K562 (cell line): Measurements from ENCODE around the gene COX7A1. TPM values are rescaled to one million over a fixed set of nuclear protein-coding genes. Genes with fewer than 3 reads are reported as not detected.
A peak's percentile ranks its signal among the peaks of the same experiment; 100 is the strongest.

Source experiments
- ATAC-seq: fragments of 200-7000 bp; cut with Tn5 transposase; 3 replicates; pipeline ENCODE4 v1.9.1; 2020; ENCODE audit warnings: moderate library complexity
- BruUV-seq: library from RNA; stranded (reverse); fragments of 400-500 nt; replicated peaks from 2 replicates; lab custom pipeline; 2021; lab: Mats Ljungman, UMichigan
- CTCF ChIA-PET: fragments of 300-600 bp; formaldehyde crosslinking; extraction: SDS; loops from one replicate; lab custom pipeline; 2021; ENCODE audit warnings: low intra/inter-chr PET ratio; lab: Yijun Ruan, JAX
- POLR2A ChIA-PET: fragments of 300-600, 350-650 bp; sonication (Branson Sonifier 250); formaldehyde crosslinking; extraction: SDS; loops from one replicate; lab custom pipeline; 2021; ENCODE audit warnings: antibody characterized with exemption, inconsistent platforms; lab: Yijun Ruan, JAX
- DNase-seq, 4 experiments: peaks; one replicate each; pipeline versions ENCODE4 v3.0.0 to v3.0.0-alpha.2; 2011 to 2018; ENCODE audit warnings: low spot score in 3 of 4, mixed read lengths in 3 of 4; ENCODE audit errors: extremely low read depth in 1 of 4
- FAIRE-seq: peaks from 2 replicates; lab custom pipeline; 2011; peaks lifted over from hg19 to GRCh38; lab: Jason Lieb, UNC
- H2AFZ ChIP-seq: 2 replicates; pipeline ENCODE4 v1.6.0; 2011; ENCODE audit warnings: low read depth, low read length, control low read depth, inconsistent platforms
- H3K27ac ChIP-seq: fragments of 200-600 bp; 3 replicates; pipeline ENCODE4 v1.8.0; 2011; ENCODE audit warnings: low read depth, mild to moderate bottlenecking, control low read depth, inconsistent platforms, low read length, moderate library complexity, mixed read lengths; ENCODE audit errors: extremely low read depth
- H3K27me3 ChIP-seq, 2 experiments: fragments of 300-600 bp in 1 of 2; 2 replicates in 1 of 2; 3 replicates in 1 of 2; pipeline versions ENCODE4 v1.6.0 to v1.8.0; 2011; ENCODE audit warnings: inconsistent platforms in 2 of 2, low read length in 2 of 2, mild to moderate bottlenecking in 1 of 2, mixed read lengths in 1 of 2, moderate library complexity in 1 of 2; ENCODE audit not compliant: control insufficient read depth in 2 of 2, insufficient read depth in 2 of 2
- H3K36me3 ChIP-seq: fragments of 300-600 bp; 3 replicates; pipeline ENCODE4 v1.8.0; 2011; ENCODE audit warnings: mild to moderate bottlenecking, low read length, inconsistent platforms; ENCODE audit not compliant: control insufficient read depth, insufficient read depth
- H3K4me1 ChIP-seq, 2 experiments: fragments of 200-600 bp in 1 of 2; replicated peaks in 1 of 2; 2 replicates in 1 of 2; 3 replicates in 1 of 2; pipeline versions ENCODE4 v1.5.1 to v1.8.0; 2011; ENCODE audit warnings: inconsistent platforms in 2 of 2, low read length in 2 of 2, mild to moderate bottlenecking in 1 of 2, mixed read lengths in 1 of 2, moderate library complexity in 1 of 2; ENCODE audit not compliant: control insufficient read depth in 2 of 2, insufficient read depth in 2 of 2
- H3K4me2 ChIP-seq: 2 replicates; pipeline ENCODE4 v1.6.1; 2011; ENCODE audit warnings: low read length, control low read depth, inconsistent platforms, mixed read lengths; ENCODE audit not compliant: insufficient read depth
- H3K4me3 ChIP-seq: fragments of 200-600 bp; sonication (generic), shearing (Covaris generic); 2 replicates; pipeline ENCODE4 v1.5.1; 2016; ENCODE audit warnings: control low read depth, inconsistent platforms
- H3K79me2 ChIP-seq: fragments of 200-600 bp; 3 replicates; pipeline ENCODE4 v1.8.0; 2011; ENCODE audit warnings: low read length, inconsistent platforms; ENCODE audit not compliant: control insufficient read depth, insufficient read depth
- H3K9ac ChIP-seq, 2 experiments: 2 replicates each; pipeline versions ENCODE4 v1.6.0 to v1.6.1; 2011; ENCODE audit warnings: low read depth in 2 of 2, low read length in 2 of 2, control low read depth in 1 of 2, inconsistent platforms in 1 of 2, mild to moderate bottlenecking in 1 of 2, mixed read lengths in 1 of 2; ENCODE audit not compliant: insufficient read depth in 1 of 2
- H3K9me1 ChIP-seq: one replicate; pipeline ENCODE4 v1.6.0; 2011; ENCODE audit warnings: inconsistent platforms, mild to moderate bottlenecking, low read length, moderate library complexity; ENCODE audit not compliant: control insufficient read depth, insufficient read depth
- H3K9me3 ChIP-seq: replicated peaks from 2 replicates; pipeline ENCODE4 v1.5.1; 2011; ENCODE audit warnings: low read depth, low read length, inconsistent platforms; ENCODE audit not compliant: control insufficient read depth, insufficient read depth
- H4K20me1 ChIP-seq: replicated peaks from 2 replicates; pipeline ENCODE4 v1.6.1; 2011; ENCODE audit warnings: low read length, inconsistent platforms, mixed read lengths; ENCODE audit not compliant: control insufficient read depth, insufficient read depth
- CBX3 ChIP-seq, 2 experiments: IDR thresholded peaks; 1 replicate in 1 of 2; 2 replicates in 1 of 2; pipeline ENCODE4 v1.6.1; 2012; ENCODE audit warnings: inconsistent platforms in 2 of 2, low read length in 2 of 2, borderline replicate concordance in 1 of 2, control low read depth in 1 of 2
- HINFP ChIP-seq: fragments of 450-650 bp; conservative IDR thresholded peaks from 2 replicates; pipeline ENCODE4 v1.6.1; 2016; ENCODE audit warnings: missing genetic modification characterization, low read depth, mild to moderate bottlenecking, control low read depth, missing compliant biosample characterization
- NKRF ChIP-seq: fragments of 450-650 bp; IDR thresholded peaks from 2 replicates; pipeline ENCODE4 v1.6.1; 2016; ENCODE audit warnings: borderline replicate concordance
- PHF8 ChIP-seq: fragments of 200-600 bp; sonication (generic); IDR thresholded peaks from 2 replicates; pipeline ENCODE4 v1.6.1; 2012; ENCODE audit warnings: mixed run types, mild to moderate bottlenecking, inconsistent platforms, low read length, moderate library complexity, borderline replicate concordance
- RBFOX2 ChIP-seq: fragments of 200-400 bp; formaldehyde crosslinking; IDR thresholded peaks from 2 replicates; pipeline ENCODE4 v1.6.1; 2017; ENCODE audit warnings: low read depth, mild to moderate bottlenecking, low read length, moderate library complexity
- RUNX1 ChIP-seq: sonication (generic); IDR thresholded peaks from 2 replicates; pipeline ENCODE4 v1.6.1; 2016; ENCODE audit warnings: antibody characterized with exemption, low read depth
- SRSF3 ChIP-seq: fragments of 200-400 bp; formaldehyde crosslinking; IDR thresholded peaks from 2 replicates; pipeline ENCODE4 v1.6.1; 2016; ENCODE audit warnings: mild to moderate bottlenecking, low read length, moderate library complexity; ENCODE audit not compliant: insufficient read depth
- ZC3H8 ChIP-seq: fragments of 450-650 bp; IDR thresholded peaks from 2 replicates; pipeline ENCODE4 v1.6.1; 2017
- ZNF23 ChIP-seq: fragments of 250-450 bp; sonication (Bioruptor Pico); IDR thresholded peaks from 2 replicates; pipeline ENCODE4 v1.4.0; 2020; ENCODE audit warnings: mild to moderate bottlenecking
- ZNF398 ChIP-seq: fragments of 250-450 bp; sonication (Bioruptor Pico); IDR thresholded peaks from 2 replicates; pipeline ENCODE4 v1.8.0; 2021; ENCODE audit warnings: moderate library complexity, mild to moderate bottlenecking, inconsistent platforms
- WGBS: fragments of 100-300 bp; shearing (Covaris generic); methylation state at CpG from one replicate; pipeline ENCODE4 v1.1.6; 2016; ENCODE audit warnings: low coverage, mixed read lengths; ENCODE audit not compliant: insufficient coverage; ENCODE audit errors: missing lambda C conversion rate; 5-methylcytosine and 5-hydroxymethylcytosine counted together
- in situ Hi-C: fragments of 300-500 bp; cut with MboI; formaldehyde crosslinking; loops from 4 replicates; pipeline ENCODE4 v1.15.0; 2018; ENCODE audit warnings: inconsistent platforms, mixed read lengths
- intact Hi-C: fragments of 100-400 bp; cut with micrococcal nuclease; formaldehyde crosslinking; loops from 2 replicates; pipeline ENCODE4 v1.14.2; 2022
- polyA plus RNA-seq, 8 experiments: library from polyadenylated mRNA; depleted of rRNA in 4 of 8; stranded (reverse) in 5 of 8; unstranded in 3 of 8; fragments of >200 nt; fragmentation: Nextera tagmentation in 2 of 8; fragmentation: Illumina TruSeq in 1 of 8; extraction: Ambion mirVana in 2 of 8; extraction: Trizol in 1 of 8; gene quantifications; 2 replicates each; pipeline versions ENCODE4 v1.2.1 to v1.2.3, GENCODE V29; 2011 to 2014; ENCODE audit warnings: inconsistent platforms in 1 of 8, missing spikeins in 1 of 8
- total RNA-seq, 7 experiments: library from RNA; depleted of rRNA in 6 of 7; stranded (reverse); fragments of >200 nt in 6 of 7; fragmentation: Illumina TruSeq in 2 of 7; extraction: Trizol in 2 of 7; gene quantifications; 2 replicates each; pipeline versions ENCODE4 v1.2.1 to v1.2.3, GENCODE V29; 2011 to 2021; ENCODE audit warnings: low replicate concordance in 1 of 7
- TF ChIP-seq, protein P1 (sequence below): sonication (generic); formaldehyde crosslinking; IDR thresholded peaks from 2 replicates; pipeline ENCODE4 v1.8.0; 2022; ENCODE audit warnings: missing genetic modification reagents, mild to moderate bottlenecking, borderline replicate concordance

Gene COX7A1
- total and polyA plus RNA-seq, 9 of the 15 experiments (the other 6 are each of a cell fraction or from before 2014, with no cell fraction given), result 0.08 TPM; not detected in 8

GRCh38 chr19:36139473-36140303, 12.6 kb downstream of the COX7A1 start, which contains the start of gene CAPNS1:
TSS of gene CAPNS1 (plus strand) at chr19:36140066. CDS start at chr19:36141012, 946 bp downstream.
- peaks cover 27% of the 10 kb centered on the region for H3K36me3 ChIP-seq
- peaks cover 26% of the 10 kb centered on the region for H3K79me2 ChIP-seq
- H3K9ac ChIP-seq, result peak within 1 kb of the TSS; percentile 98 to 99
- peak within 1 kb of the TSS; percentile 95 for H3K4me3 ChIP-seq
- no TSS peak for BruUV-seq
- peak within 1 kb of the TSS; percentile 99 for H3K27ac ChIP-seq
- intact Hi-C loops, result loop anchor here (1.0 to 2.0 kb wide), 2 partner anchors 11 to 25 kb away; partner anchors contain the start of genes POLR2I and TBCB
- ChIA-PET POLR2A (interaction anchor here (0.5 to 2.1 kb wide), 6 partner anchors 10 to 965 kb away, joined by 3 to 9 read pairs (median 3); partner anchors contain the start of gene LIN37), CTCF (interaction anchor here (0.6 to 0.7 kb wide), 2 partner anchors 15 to 28 kb away, joined by 3 read pairs; no protein-coding TSS in a partner anchor)
- ATAC-seq (peak; percentile 87), FAIRE-seq (peak; percentile 94), DNase-seq (peak; percentile 95 to 98 (median 96))
- H4K20me1 ChIP-seq, result peaks cover 11% of the 10 kb centered on the region
- in situ Hi-C loops, result no loop called here
- WGBS, result under 1% methylated on average over 62 of the region's 75 CpGs
- peaks cover 13 to 37% of the 10 kb centered on the region in 2 experiments for H3K4me1 ChIP-seq
- H3K9me1 ChIP-seq, result peaks cover 8% of the 10 kb centered on the region
- H3K9me3 ChIP-seq, result no peaks in the 10 kb centered on the region
- peak within 1 kb of the TSS; percentile 97 for H2AFZ ChIP-seq
- no peaks in the 10 kb centered on the region for H3K27me3 ChIP-seq
- peak within 1 kb of the TSS; percentile 96 for H3K4me2 ChIP-seq
- no peak for TF ChIP-seq SRSF3
- no peak; the same call in 1 of the 2 replicates for TF ChIP-seq HINFP (tag)
- TF ChIP-seq RBFOX2, result peak; percentile 90
- TF ChIP-seq ZC3H8, result no peak
- no peak; a peak in 1 of 3 replicates for TF ChIP-seq CBX3 (IDR thresholded peaks at IDR 0.05; ENCODE audit: borderline replicate concordance in 1 of 2, low read length in 2 of 2)
- TF ChIP-seq RUNX1, result 0 out of 2 replicates have a peak, but pooled peaks have one; percentile 76
- TF ChIP-seq PHF8, result peak; percentile 75
- no peak for TF ChIP-seq ZNF23 (CRISPR knock-in tag)
- no peak; the same call in 1 of the 2 replicates for TF ChIP-seq NKRF
- no peak for TF ChIP-seq ZNF398 (CRISPR knock-in tag)
- TF ChIP-seq, protein P1, sequence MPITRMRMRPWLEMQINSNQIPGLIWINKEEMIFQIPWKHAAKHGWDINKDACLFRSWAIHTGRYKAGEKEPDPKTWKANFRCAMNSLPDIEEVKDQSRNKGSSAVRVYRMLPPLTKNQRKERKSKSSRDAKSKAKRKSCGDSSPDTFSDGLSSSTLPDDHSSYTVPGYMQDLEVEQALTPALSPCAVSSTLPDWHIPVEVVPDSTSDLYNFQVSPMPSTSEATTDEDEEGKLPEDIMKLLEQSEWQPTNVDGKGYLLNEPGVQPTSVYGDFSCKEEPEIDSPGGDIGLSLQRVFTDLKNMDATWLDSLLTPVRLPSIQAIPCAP, result no peak
